GM19099 (cell line): Measurements from ENCODE around the gene ANKRD33B.

Source experiments
- POLR2A ChIP-seq: IDR thresholded peaks from 3 replicates; pipeline ENCODE4 v1.6.1; 2011; ENCODE audit warnings: low read depth; ENCODE audit not compliant: insufficient read length; ENCODE audit errors: extremely low read depth

The ANKRD33B gene

DNA sequence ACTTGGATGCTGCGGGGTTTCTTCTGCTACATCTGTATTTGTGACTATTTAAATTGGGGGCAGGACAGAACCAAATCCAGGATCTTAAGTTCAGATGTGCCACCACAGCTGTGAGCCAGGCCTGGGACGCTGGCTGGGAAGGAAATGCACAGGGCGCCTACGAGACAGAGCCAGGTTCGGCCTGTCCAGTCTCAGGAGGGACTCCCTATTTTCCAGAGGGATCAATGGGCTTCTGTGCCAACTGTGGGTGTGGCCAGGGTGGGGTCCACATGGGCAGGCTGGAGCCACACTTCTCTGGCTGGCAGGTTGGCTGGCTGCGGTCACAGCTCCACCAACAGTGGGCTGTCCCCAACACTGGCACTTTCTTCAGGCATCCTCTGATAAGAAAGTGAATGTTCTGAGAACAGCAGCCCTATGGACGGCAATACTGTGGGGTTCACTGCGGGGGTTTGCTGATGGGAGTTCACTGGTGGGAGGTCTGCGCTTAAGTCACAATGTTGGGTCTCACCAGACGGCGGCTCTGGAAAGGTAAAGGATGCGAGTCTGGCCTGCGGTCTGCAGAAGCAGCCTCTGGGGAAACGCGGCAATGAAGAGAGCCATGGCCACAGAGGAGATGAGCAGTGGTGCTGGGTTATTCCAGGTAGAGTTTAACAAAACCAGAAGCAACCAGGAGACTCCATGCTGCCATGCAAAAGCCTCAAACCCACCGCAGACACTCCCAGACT lies 119.1 kb downstream of the ANKRD33B start:
- TF ChIP-seq POLR2A: no peak

DNA sequence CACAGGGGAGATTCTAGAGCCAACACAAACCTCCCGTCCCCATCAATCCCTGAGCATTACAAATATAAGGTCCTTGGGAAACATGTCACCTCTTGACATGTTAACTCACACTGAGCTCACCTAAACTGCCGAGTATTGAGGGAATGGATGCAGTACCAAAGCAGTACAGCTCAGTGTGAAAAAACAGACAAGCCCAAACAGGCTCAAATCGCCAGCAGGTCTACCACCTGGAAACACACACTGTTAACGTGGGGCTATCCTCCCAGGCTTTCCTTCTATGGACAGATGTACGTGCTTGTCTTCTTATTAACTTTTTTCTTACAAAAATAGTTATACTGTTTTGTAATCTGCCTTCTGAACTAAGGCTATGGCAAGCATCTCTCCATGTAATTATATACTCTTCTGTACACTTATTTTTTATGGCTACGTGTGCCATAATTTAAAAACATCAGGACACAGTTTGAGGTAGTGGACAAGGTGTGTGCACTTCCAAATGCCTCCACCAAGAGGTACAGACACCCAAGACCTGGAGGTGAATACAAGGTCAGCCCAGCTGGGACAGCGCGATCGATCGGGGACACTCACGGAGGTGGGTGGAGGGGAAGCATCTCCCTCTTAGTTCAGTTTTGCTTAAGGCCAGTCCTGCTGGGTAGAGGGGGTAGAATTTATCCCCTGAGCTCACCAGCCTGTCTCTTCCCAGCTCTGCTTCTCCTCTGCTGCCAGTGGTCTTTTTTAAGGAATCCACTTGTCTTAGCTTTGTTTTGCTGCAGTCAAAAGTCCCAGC lies 120.6 kb downstream of the ANKRD33B start:
- TF ChIP-seq POLR2A: no peak

DNA sequence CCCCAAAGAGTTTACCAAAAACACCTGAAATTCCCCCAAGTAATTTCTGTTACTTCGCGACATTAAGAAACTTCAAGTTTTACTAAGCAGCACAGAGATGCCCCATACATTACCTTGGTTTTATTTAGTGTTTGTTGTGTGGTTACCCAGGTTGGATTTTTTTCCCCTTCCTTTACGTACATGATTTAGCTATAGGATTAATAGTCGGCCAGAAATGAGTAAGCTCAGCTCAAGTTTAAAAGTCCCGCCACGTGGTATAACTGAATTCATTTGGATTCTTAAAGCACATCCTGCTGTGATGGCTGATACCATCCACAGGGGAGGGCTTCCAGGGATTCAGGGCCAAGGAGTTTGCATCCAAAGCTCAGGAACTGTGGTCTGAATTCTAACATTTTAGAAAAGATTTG lies 121.2 kb downstream of the ANKRD33B start:
- TF ChIP-seq POLR2A: no peak

DNA sequence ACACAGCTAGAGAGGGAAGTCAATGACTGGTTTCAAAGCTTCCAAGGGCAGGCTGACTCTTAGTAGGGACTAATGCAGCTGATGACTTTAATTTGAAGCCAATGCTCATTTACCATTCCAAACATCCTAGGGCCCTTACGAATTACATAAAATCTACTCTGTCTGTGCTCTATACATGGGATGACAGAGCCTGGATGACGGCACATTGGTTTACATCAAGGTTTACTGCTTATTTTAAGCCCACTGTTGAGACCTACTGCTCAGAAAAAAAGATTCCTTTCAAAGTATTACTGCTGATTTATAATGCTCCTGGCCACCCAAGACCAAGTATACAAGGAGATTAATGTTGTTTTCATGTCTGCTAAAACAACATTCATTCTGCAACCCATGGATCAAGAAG lies 123.0 kb downstream of the ANKRD33B start:
- TF ChIP-seq POLR2A: no peak

DNA sequence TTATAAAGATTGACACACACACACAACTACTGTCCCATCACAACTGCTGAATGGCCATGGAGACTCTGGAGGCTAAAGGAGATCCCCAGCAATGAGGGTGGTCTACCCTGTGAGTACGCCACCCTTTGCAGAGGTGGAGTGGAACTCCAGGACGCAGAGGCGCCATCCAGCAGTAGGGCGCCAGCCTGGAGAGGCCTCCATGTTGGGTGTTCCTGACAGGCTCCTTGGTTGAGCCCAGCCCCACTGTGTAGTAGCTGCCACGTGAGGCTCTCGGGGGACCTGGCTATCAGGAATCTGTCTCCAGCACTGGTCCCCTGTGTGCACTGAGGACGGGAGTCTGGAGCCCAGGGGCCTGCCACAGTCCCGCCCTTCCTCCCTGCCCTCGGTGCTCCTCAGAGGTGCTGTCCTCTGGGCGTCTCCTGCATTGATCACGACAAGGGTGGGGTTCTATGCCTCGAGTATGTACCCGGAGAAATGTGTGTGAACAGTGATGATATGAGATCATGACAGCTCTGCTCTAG lies 124.8 kb downstream of the ANKRD33B start:
- TF ChIP-seq POLR2A: no peak

DNA sequence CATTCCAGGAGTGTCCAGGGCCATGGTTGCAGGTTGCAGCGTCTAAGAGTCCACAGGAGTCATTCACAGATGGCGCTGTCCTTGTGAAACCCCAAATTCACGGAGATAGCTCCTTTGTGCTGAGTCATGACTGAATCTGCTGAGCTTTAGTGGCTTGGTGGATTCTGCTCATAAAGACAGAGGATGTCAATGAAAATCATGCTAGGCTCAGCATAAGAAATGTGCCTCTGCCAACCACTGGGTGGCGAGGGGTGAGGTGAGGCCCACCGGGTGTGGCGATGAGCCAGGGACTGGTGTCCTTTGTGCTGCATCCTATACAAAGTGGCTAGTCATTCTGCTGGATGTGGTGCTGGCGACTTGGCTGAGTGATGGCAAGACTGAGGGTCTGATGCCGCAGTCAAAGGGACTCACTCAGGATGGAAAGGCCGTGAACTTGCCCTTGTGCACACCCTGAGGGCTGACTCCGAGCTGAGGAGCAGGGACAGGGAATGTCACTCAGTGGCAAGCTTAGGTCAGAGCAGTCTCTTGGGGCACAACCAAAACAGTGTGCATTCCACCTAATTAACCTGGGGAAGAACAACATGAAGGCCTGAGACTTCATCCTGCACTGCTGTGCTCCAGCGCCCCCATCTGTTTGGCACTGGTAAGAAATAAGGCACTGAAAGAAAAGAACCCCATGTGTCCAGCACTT lies 125.7 kb downstream of the ANKRD33B start:
- TF ChIP-seq POLR2A: no peak

DNA sequence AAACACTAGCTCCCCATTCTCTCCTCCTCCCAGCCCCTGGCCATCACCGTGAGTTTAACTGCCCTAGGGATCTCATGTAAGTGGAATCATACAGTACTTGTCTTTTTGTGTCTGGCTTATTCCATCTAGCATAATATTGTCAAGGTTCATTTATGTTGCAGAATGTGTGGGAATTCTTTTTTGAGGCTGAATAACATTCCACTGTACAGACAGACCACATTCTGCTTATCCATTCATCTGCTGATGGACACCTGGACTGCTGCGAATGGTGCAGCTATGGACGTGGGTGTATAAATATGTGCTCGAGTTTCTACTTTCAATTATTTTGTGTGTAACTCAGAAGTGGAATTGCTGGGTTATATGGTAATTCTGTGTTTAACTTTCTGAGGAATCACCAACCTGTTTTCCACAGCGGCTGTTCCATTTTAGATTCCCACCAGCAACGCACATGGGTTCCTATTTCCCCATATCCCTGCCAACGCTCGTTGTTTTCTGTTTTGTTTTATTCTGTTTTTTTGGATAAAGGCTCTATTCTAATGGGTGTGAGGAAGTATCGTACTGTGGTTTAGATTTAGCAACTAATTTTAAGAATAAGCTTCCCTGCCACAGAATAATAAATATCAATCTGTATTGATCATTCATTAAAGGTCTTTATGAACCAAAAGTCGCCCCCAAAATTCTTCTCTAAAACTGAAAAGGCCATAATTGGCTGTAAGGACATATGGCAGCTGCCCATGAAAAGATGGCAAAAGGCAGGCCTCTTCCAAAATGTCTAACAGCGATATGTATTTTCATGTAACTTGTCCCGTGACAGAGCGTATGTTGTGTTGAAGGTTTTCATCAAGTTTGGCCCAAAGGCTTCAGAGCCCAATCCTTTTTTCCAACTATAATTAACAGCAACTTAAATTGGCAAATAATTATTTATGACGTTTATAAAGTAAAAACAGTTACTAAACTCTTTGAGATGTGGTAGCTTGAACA lies 126.9 kb downstream of the ANKRD33B start:
- no peak for TF ChIP-seq POLR2A

DNA sequence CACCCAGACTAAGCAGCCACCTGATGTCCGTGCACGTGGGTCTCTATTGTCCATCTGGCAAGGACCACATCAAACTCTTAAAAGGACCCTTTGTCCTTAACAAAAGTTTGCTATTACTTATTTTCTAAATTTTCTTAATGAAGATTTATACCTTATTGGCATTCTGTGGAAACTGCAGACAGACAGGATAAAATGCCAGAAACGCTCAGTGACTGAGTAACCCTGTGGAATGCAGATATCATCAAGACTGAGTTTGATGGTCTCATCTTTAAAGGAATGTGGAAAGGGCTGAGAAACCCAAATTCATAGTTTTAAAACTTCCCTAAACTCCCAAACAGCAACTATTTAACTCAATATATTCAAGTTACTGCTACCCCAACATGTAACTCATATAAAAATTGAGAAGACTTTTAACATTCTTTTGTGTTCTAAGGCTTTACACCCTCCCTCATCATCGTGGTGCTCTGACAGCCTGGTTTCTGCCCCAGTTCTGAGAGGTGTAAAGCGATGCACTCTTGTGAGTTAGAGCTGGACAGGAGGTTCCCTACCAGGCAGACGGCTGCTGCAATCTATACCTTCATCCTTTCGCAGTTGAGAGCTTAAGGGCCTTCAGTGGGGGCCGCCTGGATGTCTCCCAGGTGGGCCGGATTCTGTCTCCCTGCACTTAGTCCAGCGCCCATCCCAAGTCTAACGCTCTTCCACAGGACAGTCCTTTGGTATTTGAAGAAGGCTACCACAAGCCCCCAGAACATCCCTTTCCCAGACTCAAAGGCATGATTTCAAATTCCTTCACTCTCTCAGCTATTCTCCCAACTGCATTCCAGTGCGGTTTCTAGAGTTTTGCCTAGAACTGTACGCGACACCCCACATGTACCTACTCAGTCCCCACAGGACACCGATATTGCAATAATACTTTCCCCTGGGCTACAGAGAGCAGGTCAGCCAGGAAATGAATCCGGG lies 128.2 kb downstream of the ANKRD33B start:
- TF ChIP-seq POLR2A: no peak

DNA sequence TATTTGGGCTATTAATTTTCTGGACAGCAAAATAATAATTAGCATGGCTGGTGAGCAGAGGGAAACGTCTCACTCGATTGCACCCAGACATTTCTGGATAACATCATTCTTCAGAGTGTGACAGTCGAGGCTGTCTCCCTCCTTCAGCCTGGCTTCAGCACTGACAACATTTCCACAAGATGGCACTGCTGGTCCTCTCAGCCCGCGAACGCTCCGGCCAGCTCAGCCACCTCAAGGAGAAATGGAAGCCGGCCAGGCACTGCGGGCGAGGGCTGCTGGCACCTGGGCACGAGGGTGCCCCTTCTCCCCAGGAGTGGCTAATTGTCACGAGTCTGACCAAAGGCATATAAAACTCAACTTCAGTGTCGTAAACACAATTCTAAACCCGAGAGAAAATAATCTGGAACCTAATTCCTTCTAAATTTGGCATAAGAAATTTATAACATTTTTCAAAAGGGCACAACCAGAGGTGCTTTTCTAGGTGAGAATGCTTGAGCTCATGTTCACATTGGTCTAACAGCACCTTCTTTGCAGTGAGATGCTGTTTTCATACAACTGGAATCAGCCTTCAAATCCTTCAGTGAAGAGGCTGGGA lies 131.3 kb downstream of the ANKRD33B start:
- TF ChIP-seq POLR2A: no peak

DNA sequence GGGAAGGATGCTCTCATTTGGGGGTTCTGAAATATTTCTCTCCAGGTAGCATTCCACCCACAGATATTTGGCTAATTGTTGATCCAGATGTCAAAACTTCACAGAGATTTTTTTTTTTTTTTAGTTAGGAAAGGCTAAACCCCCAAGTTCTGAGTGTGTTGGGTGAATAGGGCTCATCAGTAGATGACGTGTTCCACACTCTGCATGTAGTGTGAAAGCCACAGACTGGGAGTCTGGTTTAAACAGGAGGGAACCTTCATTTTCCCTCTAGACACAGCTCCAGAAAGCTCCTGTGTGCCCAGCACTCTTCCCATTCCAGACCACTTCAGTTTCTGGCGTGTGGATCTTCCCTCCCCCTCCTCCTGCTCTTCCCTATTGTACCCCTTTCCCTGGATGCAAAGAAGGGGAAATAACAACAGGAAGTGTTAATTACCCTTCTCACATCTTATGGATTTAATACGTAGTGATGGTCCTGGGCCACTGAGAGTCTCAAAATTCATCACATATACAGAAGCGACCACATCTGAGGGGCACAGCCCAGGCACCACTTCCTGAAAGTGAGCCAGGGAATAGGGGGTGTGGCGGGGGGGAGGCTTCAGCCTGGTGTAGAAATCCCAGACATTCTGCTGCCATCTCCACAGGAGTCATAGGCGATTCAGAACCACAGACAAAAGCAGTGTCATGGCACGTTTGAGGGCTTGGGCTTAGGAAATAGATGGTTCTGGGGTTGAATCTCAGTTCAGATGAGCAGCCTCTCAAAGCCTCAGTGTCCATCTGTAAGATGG lies 132.1 kb downstream of the ANKRD33B start:
- no peak for TF ChIP-seq POLR2A

DNA sequence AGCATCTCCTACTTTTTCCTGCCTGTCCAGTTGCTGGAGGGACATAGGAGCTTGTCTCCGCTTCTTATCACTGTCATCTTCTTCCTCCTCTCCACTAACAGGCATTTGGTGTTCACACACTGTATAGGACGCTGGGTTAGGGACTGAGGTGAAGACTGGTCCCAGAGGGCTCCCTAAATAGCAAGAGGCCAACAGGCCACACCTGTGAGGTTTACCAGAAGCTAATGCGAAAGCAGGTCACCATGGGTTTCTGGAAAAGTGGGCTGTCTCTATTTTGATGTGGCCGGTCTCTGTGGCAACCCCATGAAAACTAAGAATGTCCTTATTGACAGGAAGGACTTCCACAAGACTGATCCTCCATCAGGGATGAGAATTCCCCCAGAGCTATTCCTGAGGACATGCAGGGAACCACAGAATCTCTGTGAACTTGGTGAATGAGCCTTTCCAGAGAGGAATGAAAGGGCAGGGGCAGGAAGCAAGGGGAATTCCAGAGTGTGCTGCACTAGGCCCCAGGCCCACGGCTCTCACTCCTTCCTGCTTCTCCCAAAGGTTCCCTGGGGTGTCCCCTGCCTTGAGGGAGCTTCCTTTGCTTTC lies 135.5 kb downstream of the ANKRD33B start:
- TF ChIP-seq POLR2A: peak; percentile 30

DNA sequence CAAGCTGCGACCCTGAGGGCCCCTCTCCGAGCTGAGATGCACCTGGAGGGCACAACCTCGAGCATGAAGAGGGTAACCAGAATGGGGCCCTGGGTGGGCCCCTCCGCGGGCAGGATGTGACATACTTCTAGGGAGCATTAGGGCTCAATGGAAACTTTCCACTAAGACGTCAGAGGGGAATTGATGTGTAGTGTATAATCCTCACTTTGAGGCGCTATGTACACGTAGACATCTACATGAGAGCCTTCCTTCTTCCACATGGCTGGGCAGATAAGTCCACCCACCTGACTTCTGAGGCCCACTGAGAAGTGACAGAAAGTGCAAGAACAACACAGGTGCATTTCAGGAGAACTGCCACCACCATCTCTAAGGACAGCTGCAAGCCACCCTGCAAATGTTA lies 136.1 kb downstream of the ANKRD33B start:
- TF ChIP-seq POLR2A: no peak

DNA sequence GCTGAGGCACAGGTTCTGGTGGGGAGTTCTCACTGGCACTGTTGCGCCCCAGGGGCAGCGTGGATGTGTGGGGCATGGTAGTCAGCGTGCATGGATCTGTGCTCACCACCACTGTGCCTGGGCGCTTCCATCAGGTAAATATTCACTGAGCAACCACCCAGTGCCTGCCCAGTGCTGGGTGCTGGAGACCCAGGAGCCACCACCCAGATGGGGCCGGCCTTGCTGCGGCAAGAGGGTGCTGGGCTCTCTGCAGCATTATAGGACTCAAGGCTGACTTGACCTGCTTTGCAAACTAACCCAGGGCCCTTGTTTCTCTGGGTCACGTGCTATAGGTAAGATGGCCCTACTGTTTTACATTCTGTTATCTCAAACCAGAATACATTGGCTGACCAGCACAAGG lies 136.6 kb downstream of the ANKRD33B start:
- TF ChIP-seq POLR2A: no peak
